ENCODE measurements around the gene ELOB.

GRCh38 chr16:2766430-2767139, 10.5 kb downstream of the ELOB start:
- no peak for TF ChIP-seq CTCF (IDR thresholded peaks at IDR 0.05)
- TF ChIP-seq POLR2AphosphoS5 (IDR thresholded peaks at IDR 0.05) = no peak
